Erythroblast (primary cell): Measurements from ENCODE around the gene A2ML1.
"Not testable (repeated sequence)": the region's sequence is repeated elsewhere in the genome, so short reads cannot be mapped to it uniquely, and the experiment has no call there.

ENCODE experiments used
- DNase-seq, 2 experiments: peaks; one replicate each; lab custom pipeline; 2025; lab: John Stamatoyannopoulos, UW
- GATA1 ChIP-seq: IDR thresholded peaks from 2 replicates; pipeline ENCODE4 v1.6.1; 2011; ENCODE audit warnings: low read depth, mild to moderate bottlenecking, control low read depth, low read length, moderate library complexity
- POLR2A ChIP-seq: IDR thresholded peaks from 2 replicates; pipeline ENCODE4 v1.6.1; 2011; ENCODE audit warnings: mild to moderate bottlenecking, low read length

Gene A2ML1

DNA sequence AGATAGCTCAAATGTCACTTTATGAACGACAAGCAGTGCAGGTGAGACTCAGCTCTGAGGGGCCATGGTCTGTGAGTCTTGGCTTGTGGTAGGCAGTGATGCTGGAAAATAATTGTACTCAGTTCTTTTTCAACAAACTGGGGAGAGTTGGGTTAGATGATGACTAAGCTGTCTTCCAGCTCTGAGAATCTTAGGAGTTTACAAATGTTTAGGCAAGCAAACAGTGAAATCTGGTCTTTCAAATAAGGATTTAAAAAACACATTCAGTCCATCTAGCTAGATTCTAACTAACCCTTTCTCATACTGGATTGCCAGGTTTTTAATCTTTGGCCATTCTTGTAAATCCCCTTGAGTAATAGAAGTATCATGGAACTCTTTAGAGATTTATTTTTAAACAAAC, 95.3 kb downstream of the A2ML1 start:
- no peak for TF ChIP-seq GATA1
- TF ChIP-seq POLR2A: no peak

DNA sequence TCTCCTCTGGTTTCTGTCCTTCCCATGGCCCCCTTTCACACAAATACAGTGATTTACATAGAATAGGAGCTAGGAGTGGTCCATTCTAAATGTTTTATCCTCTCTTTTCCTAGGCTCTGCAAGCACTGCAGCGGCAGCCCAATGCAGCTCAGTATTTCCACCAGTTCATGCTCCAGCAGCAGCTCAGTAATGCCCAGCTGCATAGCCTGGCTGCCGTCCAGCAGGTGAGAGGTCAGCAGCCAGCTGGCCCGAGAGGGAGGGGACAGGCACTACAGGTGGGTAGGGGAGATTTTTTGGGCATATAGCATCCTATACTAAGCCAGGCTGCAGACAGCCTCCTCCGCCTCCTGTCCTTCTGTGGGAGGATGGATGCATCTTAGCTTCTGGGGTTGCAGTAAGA, 97.2 kb downstream of the A2ML1 start:
- not testable (repeated sequence) for DNase-seq

More for the DNA sequence above, 95.3 kb downstream of the A2ML1 start:
- no peak for DNase-seq

DNA sequence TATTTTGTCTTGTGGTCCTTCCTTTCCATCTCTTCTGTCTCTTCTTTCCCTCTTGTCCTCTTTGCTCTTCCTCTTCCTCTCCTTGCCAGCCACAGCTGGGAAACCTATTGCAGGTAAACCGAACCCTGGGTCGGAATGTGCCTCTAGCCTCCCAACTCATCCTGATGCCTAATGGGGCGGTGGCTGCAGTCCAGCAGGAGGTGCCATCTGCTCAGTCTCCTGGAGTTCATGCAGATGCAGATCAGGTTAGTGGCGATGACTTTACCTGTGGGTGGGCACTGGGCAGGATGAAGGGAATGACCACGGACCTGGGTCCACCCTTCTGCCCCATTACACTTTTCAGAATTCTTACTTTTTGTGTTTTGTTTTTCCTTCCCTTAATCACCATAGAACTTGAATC, 100.1 kb downstream of the A2ML1 start:
- TF ChIP-seq POLR2A (no peak), GATA1 (no peak)
- no peak for DNase-seq
